ENCODE measurements around the gene IL17D.
"Not testable (repeated sequence)": the region's sequence is repeated elsewhere in the genome, so short reads cannot be mapped to it uniquely, and the experiment has no call there.

Gene IL17D

GRCh38 chr13:20721454-20722357 lies 18.2 kb downstream of the IL17D start:
- ATAC-seq (peak; percentile 47), DNase-seq (ENCODE audit: low spot score in 2 of 2) (no peak)
- Mint-ChIP-seq H3K27ac (no peak overlapping the region), H3K36me3 (no peaks in the 10 kb centered on the region), H3K4me1 (no peaks in the 10 kb centered on the region), H3K9me3 (no peaks in the 10 kb centered on the region), H3K4me3 (peak overlapping the region; percentile 40)

GRCh38 chr13:20727856-20728255 lies 24.4 kb downstream of the IL17D start:
- ATAC-seq = no peak
- H3K36me3 Mint-ChIP-seq = no peaks in the 10 kb centered on the region
- no peak for DNase-seq (ENCODE audit: low spot score in 2 of 2)
- no peaks in the 10 kb centered on the region for H3K4me1 Mint-ChIP-seq
- no peak overlapping the region for H3K4me3 Mint-ChIP-seq
- H3K27ac Mint-ChIP-seq = no peak overlapping the region
- H3K9me3 Mint-ChIP-seq = no peaks in the 10 kb centered on the region

DNA sequence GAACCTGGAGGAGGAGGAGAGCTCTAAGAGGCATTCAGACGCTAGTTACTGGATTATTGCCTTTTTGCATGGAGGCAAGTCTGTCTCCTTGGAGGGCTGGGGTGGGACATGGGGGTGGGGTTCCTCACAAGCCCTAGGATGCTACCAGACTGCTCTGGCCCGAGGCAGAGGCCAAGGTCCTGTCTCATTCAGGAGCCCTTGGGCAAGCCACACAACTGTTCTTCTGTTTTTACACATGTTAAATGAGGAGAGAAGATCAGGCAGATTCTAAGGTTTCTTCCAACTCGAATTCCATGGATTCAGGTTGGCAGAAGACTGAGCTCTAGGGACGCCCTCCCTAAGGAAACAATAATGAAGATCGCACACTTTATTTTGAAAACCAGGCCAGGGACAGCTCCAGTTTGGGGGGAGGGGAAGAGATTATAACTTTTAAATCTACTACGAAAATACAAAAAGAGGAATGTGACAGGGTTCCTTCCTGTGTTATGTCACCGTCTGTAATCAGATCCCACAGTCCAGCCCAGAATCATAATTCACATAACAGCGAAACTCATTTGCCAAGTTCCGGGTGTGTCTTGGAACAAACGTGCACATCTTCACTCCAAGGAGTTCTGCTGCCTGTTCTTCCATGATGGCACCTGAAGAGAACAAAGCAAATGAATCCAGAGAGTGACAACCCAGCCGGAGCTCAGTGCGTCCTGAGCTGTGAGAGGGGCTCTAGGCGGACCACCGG lies 25.2 kb downstream of the IL17D start:
- DNase-seq (ENCODE audit: low spot score in 2 of 2) = no peak
- no peak overlapping the region for H3K4me3 Mint-ChIP-seq
- H3K36me3 Mint-ChIP-seq = peaks cover 5% of the 10 kb centered on the region
- H3K4me1 Mint-ChIP-seq = no peaks in the 10 kb centered on the region
- H3K9me3 Mint-ChIP-seq = no peaks in the 10 kb centered on the region
- H3K27ac Mint-ChIP-seq = no peak overlapping the region
- no peak for ATAC-seq

GRCh38 chr13:20729633-20730585 lies 26.4 kb downstream of the IL17D start:
- Mint-ChIP-seq H3K9me3 (no peaks in the 10 kb centered on the region), H3K27ac (no peak overlapping the region), H3K4me1 (no peaks in the 10 kb centered on the region), H3K36me3 (peaks cover 5% of the 10 kb centered on the region), H3K4me3 (no peak overlapping the region)
- DNase-seq (ENCODE audit: low spot score in 2 of 2) = no peak
- ATAC-seq = no peak

DNA sequence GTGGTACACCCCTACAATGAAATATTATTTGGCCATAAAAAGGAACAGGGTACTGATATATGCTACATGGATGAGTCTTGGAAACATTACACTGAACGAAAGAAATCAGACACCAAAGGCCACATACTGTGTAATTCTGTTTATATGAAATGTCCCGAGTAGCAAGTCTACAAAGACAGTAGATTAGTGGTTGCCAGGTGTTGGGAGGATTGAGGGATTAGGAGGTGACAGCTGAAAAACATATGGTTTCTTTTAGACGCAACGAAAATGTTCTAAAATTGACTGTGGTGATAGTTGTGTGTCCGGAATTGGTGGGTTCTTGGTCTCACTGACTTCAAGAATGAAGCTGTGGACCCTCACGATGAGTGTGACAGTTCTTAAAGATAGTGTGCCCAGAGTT lies 35.1 kb downstream of the IL17D start:
- Mint-ChIP-seq H3K36me3 (no peaks in the 10 kb centered on the region), H3K4me3 (no peak overlapping the region), H3K4me1 (no peaks in the 10 kb centered on the region), H3K9me3 (no peaks in the 10 kb centered on the region), H3K27ac (no peak overlapping the region)
- DNase-seq (ENCODE audit: low spot score in 2 of 2) = no peak
- ATAC-seq = no peak

DNA sequence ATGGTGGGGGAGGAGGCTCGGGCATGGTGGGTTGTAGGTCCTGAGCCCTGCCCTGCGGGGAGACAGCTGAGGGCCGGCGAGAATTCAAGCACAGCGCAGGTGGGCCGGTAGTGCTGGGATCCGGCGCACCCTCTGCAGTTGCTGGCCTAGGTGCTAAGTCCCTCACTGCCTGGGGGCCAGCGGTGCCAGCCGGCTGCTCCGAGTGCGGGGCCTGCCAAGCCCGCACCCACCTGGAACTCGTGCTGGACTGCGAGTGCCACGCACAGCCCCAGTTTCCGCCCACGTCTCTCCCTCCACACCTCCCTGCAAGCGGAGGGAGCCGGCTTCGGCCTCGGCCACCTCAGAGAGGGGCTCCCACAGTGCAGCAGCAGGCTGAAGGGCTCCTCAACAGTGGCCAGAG lies 36.5 kb downstream of the IL17D start:
- Mint-ChIP-seq H3K36me3 (no peaks in the 10 kb centered on the region), H3K4me1 (no peaks in the 10 kb centered on the region), H3K4me3 (no peak overlapping the region), H3K9me3 (no peaks in the 10 kb centered on the region), H3K27ac (no peak overlapping the region)
- no peak for ATAC-seq
- DNase-seq (ENCODE audit: low spot score in 2 of 2) = no peak

- not testable (repeated sequence) for ATAC-seq; H3K9me3 Mint-ChIP-seq; H3K4me3 Mint-ChIP-seq; H3K27ac Mint-ChIP-seq; H3K36me3 Mint-ChIP-seq; DNase-seq (ENCODE audit: low spot score in 2 of 2); H3K4me1 Mint-ChIP-seq
Measured at GRCh38 chr13:20743830-20744404, 40.4 kb downstream of the IL17D start.

DNA sequence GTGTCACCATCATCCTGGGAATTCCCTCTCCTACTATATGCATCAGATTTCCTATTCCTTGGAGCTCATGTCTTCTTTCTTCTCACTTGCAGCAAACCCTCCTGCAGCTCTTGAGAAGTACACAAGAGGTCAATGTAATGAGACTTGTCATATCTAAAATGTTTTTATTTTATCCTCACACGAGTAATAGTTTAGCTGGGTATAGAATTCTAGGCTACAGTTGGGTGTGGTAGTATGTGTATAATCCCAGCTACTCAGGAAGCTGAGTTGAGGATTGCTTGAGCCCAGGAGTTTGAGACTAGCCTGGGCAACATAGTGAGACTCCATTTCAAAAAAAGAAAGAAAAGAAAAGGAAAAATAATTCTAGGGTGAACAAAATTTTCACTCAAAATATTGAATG lies 45.9 kb downstream of the IL17D start:
- H3K9me3 Mint-ChIP-seq = peaks cover 34% of the 10 kb centered on the region
- no peak overlapping the region for H3K4me3 Mint-ChIP-seq
- H3K27ac Mint-ChIP-seq = no peak overlapping the region
- H3K4me1 Mint-ChIP-seq = no peaks in the 10 kb centered on the region
- H3K36me3 Mint-ChIP-seq = no peaks in the 10 kb centered on the region
- ATAC-seq (no peak), DNase-seq (ENCODE audit: low spot score in 2 of 2) (no peak)

GRCh38 chr13:20754009-20754408 lies 50.5 kb downstream of the IL17D start:
- Mint-ChIP-seq H3K9me3 (peaks cover 34% of the 10 kb centered on the region), H3K4me3 (no peak overlapping the region), H3K27ac (no peak overlapping the region), H3K36me3 (peaks cover 5% of the 10 kb centered on the region), H3K4me1 (no peaks in the 10 kb centered on the region)
- ATAC-seq (no peak), DNase-seq (ENCODE audit: low spot score in 2 of 2) (no peak)

GRCh38 chr13:20760872-20761271 lies 57.4 kb downstream of the IL17D start:
- no peak for DNase-seq (ENCODE audit: low spot score in 2 of 2)
- H3K4me3 Mint-ChIP-seq = no peak overlapping the region
- peaks cover 5% of the 10 kb centered on the region for H3K36me3 Mint-ChIP-seq
- ATAC-seq = no peak
- no peak overlapping the region for H3K27ac Mint-ChIP-seq
- H3K9me3 Mint-ChIP-seq = peaks cover 7% of the 10 kb centered on the region
- no peaks in the 10 kb centered on the region for H3K4me1 Mint-ChIP-seq

DNA sequence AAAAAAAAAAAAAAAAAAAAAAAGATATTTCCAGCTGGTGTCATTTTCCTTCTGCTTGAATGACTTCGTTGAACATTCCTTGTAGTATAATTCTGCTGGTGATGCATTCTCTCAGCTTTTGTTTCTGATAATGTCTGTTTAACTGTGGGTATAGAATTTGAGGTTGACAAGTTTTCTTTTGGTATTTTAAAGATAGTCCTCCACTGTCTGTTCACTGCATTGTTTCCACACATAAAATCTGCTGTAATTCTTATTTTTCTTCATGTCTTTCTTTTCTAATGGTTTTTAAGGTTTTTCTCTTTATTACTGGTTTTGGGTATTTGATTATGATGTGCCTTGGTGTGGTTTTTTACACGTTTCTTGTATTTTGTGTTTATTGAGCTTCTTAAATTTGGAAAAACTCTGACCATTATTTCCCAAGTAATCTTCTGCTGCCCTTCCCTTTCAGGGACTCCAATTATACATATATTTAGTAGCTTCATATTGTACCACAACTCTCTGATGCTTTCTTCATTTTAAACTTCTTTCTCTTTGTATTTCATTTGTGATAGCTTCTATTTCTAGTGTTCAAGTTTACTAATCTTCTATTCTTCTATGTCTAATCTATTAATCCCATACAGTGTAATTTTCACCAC lies 63.9 kb downstream of the IL17D start:
- H3K4me1 Mint-ChIP-seq = peaks cover 10% of the 10 kb centered on the region
- H3K9me3 Mint-ChIP-seq = peaks cover 15% of the 10 kb centered on the region
- H3K27ac Mint-ChIP-seq = no peak overlapping the region
- no peak overlapping the region for H3K4me3 Mint-ChIP-seq
- DNase-seq (ENCODE audit: low spot score in 2 of 2) (no peak), ATAC-seq (no peak)
- H3K36me3 Mint-ChIP-seq = peaks cover 28% of the 10 kb centered on the region

DNA sequence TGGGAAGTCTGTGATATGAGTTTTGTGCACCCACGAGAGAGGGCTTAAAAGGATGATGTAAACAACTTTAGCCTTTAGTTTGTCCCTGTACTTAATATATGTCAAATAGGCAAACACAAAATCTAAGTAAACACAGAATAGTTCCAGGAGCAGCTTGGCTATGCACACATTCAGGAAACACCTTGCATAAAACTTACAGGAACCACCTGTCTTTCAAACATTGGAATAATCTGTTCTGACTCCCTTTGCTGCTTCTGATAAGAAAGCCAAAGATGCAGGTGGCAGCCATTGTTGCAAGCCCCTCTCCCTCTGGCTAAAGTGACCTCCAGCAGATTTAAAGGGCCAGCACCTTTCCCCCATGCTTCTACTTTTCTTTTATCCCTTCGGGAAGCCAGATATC lies 65.6 kb downstream of the IL17D start:
- no peak for ATAC-seq
- Mint-ChIP-seq H3K27ac (no peak overlapping the region), H3K9me3 (peaks cover 15% of the 10 kb centered on the region)

GRCh38 chr13:20769834-20770233 lies 66.3 kb downstream of the IL17D start:
- no peak overlapping the region for H3K4me3 Mint-ChIP-seq
- H3K9me3 Mint-ChIP-seq = peaks cover 15% of the 10 kb centered on the region
- DNase-seq (ENCODE audit: low spot score in 2 of 2) (no peak), ATAC-seq (no peak)
- H3K36me3 Mint-ChIP-seq = peaks cover 48% of the 10 kb centered on the region
- no peak overlapping the region for H3K27ac Mint-ChIP-seq
- H3K4me1 Mint-ChIP-seq = peaks cover 34% of the 10 kb centered on the region

More for the DNA sequence above, 65.6 kb downstream of the IL17D start:
- Mint-ChIP-seq H3K4me3 (no peak overlapping the region), H3K4me1 (peaks cover 26% of the 10 kb centered on the region), H3K36me3 (peaks cover 44% of the 10 kb centered on the region)
- no peak for DNase-seq (ENCODE audit: low spot score in 2 of 2)
